ENCODE measurements around the gene F10. TPM values are rescaled to one million over a fixed set of nuclear protein-coding genes. Genes with fewer than 3 reads are reported as not detected.

The F10 gene
- total and polyA plus RNA-seq, 2 donors (not counting 1 experiment from before 2014, with no cell fraction given) = not detected

Small RNA genes lying within 50 kb of the gene (small RNA-seq; reads per million reads assigned to genes)
- not detected for gene AL137002.1 (ENCODE audit: insufficient read length, low read depth, low replicate concordance)

Other genes with a start within 250 kb of the F10 start
- 7.7 and 8.2 TPM in 2 replicates for gene MCF2L, start 153.6 kb upstream of the F10 start, total RNA-seq
- gene MCF2L, start 153.6 kb upstream of the F10 start, polyA plus RNA-seq = 3.7 and 5.3 TPM in 2 replicates
- gene F7, start 17.0 kb upstream of the F10 start, total RNA-seq = not detected in 2 replicates
- not detected in 2 replicates for gene F7, start 17.0 kb upstream of the F10 start, polyA plus RNA-seq
- not detected in 2 replicates for gene PROZ, start 35.8 kb downstream of the F10 start, total RNA-seq
- not detected in 2 replicates for gene PROZ, start 35.8 kb downstream of the F10 start, polyA plus RNA-seq
- 54.1 and 61.1 TPM in 2 replicates for gene PCID2, start 85.9 kb downstream of the F10 start, total RNA-seq
- 52.2 and 66.7 TPM in 2 replicates for gene PCID2, start 85.9 kb downstream of the F10 start, polyA plus RNA-seq
- 79.8 and 80.4 TPM in 2 replicates for gene CUL4A, start 86.8 kb downstream of the F10 start, total RNA-seq
- gene CUL4A, start 86.8 kb downstream of the F10 start, polyA plus RNA-seq = 37.5 and 41.0 TPM in 2 replicates
- gene LAMP1, start 174.4 kb downstream of the F10 start, total RNA-seq = 96.1 and 99.3 TPM in 2 replicates
- gene LAMP1, start 174.4 kb downstream of the F10 start, polyA plus RNA-seq = 48.6 and 52.1 TPM in 2 replicates
- gene GRTP1, start 241.3 kb downstream of the F10 start, total RNA-seq = not detected in 2 replicates
- gene GRTP1, start 241.3 kb downstream of the F10 start, polyA plus RNA-seq = 0.10 TPM in 1 of 2 replicates, not detected in the other